Measurements from ENCODE around the gene SPACA5B.
"Not testable (repeated sequence)": the region's sequence is repeated elsewhere in the genome, so short reads cannot be mapped to it uniquely, and the experiment has no call there.

SPACA5B gene

GRCh38 chrX:48130326-48130725 lies at the start of gene SPACA5B:
TSS of gene SPACA5B (plus strand) at chrX:48130626. CDS start at chrX:48130688, 62 bp downstream.
- not testable (repeated sequence) for DNase-seq (ENCODE audit: extremely low spot score, insufficient read length, low read depth); FAIRE-seq

DNA sequence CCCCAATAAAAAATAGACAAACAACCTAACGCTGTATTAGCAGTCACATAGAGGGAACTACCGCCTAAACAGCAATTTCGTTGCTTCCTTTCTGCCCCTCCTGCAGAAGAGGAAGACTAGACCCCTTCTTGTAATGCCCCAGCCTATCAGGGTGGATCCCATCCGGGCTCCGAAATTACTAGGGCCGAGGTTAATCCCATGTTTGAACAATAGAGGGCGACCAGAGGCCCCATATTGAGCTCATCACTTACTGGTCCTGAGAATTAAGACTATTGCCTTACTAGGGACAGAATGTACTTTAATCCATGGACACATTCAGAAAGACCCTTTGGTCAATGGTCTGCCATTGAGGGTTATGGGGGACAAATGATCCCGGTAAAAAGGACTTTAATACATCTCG lies 47.2 kb upstream of the SPACA5B start:
- FAIRE-seq, result peak; percentile 87
- DNase-seq (ENCODE audit: extremely low spot score, insufficient read length, low read depth), result peak; percentile 2

- no peak for FAIRE-seq
- DNase-seq (ENCODE audit: extremely low spot score, insufficient read length, low read depth), result no peak
Observed at GRCh38 chrX:48083706-48084105, 46.7 kb upstream of the SPACA5B start.

GRCh38 chrX:48086082-48086481 lies 44.3 kb upstream of the SPACA5B start:
- FAIRE-seq (no peak), DNase-seq (ENCODE audit: extremely low spot score, insufficient read length, low read depth) (no peak)

DNA sequence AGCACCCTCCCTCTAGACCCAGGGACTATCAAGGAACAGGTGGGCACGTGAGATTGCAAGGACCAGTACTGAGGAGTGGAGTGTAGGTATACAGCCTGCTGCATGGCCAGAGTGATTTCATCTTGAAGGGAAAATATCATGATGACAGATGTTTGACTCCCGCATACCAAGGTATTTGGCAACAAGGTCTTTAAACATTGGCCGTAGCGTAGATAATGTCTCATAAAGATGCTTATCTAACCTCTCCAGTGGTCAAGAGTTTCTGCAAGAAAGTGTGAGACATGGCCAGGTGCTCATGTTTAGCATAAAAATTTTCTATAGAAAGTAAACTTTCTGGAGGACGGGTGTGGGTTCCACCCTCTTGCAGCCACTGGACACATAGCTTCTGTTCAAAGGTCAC lies 40.3 kb upstream of the SPACA5B start:
- FAIRE-seq (no peak), DNase-seq (ENCODE audit: extremely low spot score, insufficient read length, low read depth) (no peak)

DNA sequence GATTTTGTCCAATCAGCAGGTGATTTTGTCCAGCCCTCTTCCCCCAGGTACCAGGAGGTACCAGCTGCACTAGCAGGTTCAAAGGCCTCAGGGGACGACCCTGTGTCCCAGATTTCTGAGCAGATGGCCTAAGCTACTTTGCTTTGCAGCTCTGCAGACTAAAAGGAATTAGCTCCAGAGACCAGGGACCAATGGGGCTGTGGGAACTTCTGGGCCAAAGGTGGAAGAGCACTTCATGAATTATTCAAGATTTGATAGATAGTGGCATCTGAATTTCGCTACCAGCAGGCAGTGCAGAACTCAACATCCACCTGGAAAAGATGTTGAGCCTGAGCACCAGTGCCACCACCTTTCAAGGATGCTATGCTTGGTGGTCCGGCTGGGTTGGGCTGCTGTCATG lies 37.9 kb upstream of the SPACA5B start:
- not testable (repeated sequence) for DNase-seq (ENCODE audit: extremely low spot score, insufficient read length, low read depth); FAIRE-seq

GRCh38 chrX:48101443-48101842 lies 29.0 kb upstream of the SPACA5B start:
- FAIRE-seq (no peak), DNase-seq (ENCODE audit: extremely low spot score, insufficient read length, low read depth) (no peak)

- FAIRE-seq (no peak), DNase-seq (ENCODE audit: extremely low spot score, insufficient read length, low read depth) (no peak)
Observed at GRCh38 chrX:48102874-48103374, 27.5 kb upstream of the SPACA5B start.

DNA sequence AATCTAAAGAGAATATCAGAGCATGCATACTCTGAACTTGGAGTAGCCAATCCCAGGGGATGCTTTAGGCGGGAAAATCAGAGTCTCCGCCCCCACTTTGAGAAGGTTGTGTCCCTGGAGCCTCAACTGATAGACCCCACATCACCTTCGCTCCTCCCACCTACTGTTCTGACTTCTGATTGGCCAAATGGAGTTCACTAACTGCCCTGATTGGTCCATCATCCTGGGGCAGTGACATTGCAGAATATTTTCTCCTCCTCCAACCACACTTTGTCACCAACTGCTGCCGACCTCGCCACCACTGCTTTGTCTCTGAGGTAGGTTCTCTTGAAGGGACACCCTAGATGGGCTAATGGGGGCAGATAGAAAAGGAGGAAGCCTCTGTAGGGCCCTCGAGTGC lies 22.7 kb upstream of the SPACA5B start:
- no peak for DNase-seq (ENCODE audit: extremely low spot score, insufficient read length, low read depth)
- no peak for FAIRE-seq

GRCh38 chrX:48125286-48125685 lies 5.1 kb upstream of the SPACA5B start:
- FAIRE-seq; DNase-seq (ENCODE audit: extremely low spot score, insufficient read length, low read depth): not testable (repeated sequence)

GRCh38 chrX:48132308-48132844 lies 1.9 kb downstream of the SPACA5B start:
- not testable (repeated sequence) for FAIRE-seq; DNase-seq (ENCODE audit: extremely low spot score, insufficient read length, low read depth)

DNA sequence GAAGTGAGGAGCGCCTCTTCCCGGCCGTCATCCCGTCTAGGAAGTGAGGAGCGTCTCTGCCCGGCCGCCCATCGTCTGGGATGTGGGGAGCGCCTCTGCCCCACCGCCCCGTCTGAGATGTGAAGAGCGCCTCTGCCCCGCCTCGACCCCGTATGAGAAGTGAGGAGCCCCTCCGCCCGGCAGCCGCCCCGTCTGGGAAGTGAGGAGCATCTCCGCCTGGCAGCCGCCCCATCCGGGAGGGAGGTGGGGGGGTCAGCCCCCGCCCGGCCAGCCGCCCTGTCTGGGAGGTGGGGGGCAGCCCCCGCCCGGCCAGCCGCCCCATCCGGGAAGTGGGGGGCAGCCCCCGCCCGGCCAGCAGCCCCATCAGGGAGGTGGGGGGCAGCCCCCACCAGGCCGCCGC lies 8.7 kb downstream of the SPACA5B start:
- DNase-seq (ENCODE audit: extremely low spot score, insufficient read length, low read depth); FAIRE-seq: not testable (repeated sequence)

DNA sequence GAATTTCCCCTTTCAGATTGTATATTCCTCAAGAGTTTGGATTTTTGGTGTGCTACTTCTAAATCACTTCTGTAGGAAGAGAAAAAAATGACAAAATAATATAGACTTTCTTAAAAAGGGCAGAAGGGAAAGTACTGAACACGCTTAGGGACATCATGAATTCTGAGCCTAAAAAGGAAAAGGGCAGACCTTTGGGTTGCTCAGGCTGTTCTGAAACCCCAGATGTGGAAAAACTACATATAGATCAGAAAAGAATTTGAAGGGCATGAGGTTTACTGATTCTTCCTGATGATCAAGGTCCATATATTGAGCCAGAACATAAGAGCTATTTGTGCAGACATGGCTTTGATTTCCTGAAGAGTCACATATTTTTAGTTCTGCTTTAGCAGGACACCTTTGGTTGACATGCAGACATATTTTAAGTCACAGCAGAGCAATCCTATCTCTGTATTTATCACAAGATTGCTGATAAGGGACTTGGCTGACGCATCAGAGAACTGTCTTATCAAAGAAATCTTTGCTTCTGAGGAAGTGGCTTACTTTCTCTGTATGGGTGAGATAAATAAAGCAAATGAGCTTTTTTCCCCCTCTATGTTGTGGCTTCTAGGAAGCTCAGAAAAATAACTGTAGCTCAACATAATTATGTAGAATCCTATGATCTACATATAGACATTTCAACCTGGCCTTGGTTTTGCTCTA lies 11.5 kb downstream of the SPACA5B start:
- not testable (repeated sequence) for DNase-seq (ENCODE audit: extremely low spot score, insufficient read length, low read depth)
- peak; percentile 44 for FAIRE-seq

GRCh38 chrX:48142697-48143096 lies 12.3 kb downstream of the SPACA5B start:
- FAIRE-seq, result peak; percentile 68
- not testable (repeated sequence) for DNase-seq (ENCODE audit: extremely low spot score, insufficient read length, low read depth)

DNA sequence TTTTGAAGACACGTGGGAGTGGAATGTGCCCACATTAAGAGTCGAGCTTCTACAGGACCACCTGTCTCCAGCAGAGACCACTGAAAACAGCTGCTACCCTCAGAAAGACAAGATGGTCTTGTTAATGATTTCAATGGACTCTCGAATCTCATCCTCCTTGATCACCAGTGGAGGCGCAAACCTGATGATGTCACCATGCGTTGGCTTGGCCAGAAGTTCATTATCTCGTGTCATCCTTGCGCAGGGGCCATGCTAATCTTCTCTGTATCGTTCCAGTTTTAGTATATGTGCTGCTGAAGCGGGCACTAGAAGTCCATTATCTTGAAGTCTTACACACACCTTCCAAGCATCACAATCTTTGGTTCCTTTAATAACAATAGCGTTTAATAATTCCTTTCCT lies 23.3 kb downstream of the SPACA5B start:
- DNase-seq (ENCODE audit: extremely low spot score, insufficient read length, low read depth) (no peak), FAIRE-seq (no peak)

DNA sequence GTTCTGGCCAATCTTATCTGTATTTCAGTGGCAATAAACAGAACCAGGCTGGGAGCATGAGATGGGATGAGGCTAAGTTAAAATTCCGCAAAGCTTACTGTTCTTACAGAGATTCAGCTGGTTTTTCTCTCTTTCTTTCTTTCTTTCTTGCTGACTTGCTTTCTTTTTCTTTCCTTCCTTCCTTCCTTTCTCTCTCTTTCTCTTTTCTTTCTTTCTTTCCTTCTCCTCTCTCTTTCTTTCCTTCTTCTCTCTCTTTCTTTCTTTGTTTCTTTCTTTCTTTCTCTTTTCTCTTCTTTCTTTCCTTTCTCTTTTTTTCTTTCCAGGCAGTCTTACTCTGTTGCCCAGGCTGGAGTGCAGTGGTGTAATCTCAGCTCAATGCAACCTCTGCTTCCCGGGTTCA lies 24.4 kb downstream of the SPACA5B start:
- no peak for DNase-seq (ENCODE audit: extremely low spot score, insufficient read length, low read depth)
- FAIRE-seq, result no peak

GRCh38 chrX:48156014-48156413 lies 25.6 kb downstream of the SPACA5B start:
- DNase-seq (ENCODE audit: extremely low spot score, insufficient read length, low read depth), result no peak
- no peak for FAIRE-seq

DNA sequence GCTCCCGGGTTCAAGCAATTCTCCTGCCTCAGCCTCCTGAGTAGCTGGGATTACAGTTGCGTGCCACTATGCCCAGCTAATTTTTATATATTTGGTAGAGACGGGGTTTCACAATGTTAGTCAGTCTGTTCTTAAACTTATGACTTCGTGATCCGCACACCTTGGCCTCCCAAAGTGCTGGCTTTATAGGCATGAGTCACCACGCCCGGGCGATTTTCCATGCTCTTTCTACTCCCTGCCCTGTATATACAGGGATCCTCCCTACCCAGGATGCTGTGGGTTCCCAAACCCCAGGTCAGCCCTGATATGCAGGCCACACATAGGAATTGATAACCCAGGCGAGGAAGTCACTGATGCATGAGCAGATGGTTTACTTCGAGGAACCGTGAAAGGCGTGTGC lies 34.8 kb downstream of the SPACA5B start:
- no peak for DNase-seq (ENCODE audit: extremely low spot score, insufficient read length, low read depth)
- FAIRE-seq, result no peak

- DNase-seq (ENCODE audit: extremely low spot score, insufficient read length, low read depth); FAIRE-seq: not testable (repeated sequence)
Observed at GRCh38 chrX:48166322-48166721, 35.9 kb downstream of the SPACA5B start.

GRCh38 chrX:48179691-48180090 lies 49.3 kb downstream of the SPACA5B start:
- FAIRE-seq, result no peak

DNA sequence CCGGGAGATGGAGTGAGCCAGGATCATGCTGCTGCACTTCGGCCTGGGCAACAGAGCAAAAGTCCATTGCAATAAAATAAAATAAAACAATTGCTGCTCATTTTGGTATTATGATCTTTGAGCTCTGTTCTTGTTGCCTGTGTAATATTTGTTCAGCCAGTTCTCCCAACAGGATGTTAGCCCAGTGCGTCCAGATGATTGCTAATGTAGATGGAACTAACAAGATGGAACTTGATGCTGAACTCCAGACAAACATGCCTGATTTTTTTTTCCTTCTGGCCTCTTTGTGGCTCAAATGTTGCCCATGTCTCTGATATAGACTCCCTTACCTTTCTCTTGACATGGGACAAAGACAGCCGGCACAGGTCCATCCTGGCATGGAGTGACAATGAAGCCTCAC lies 50.4 kb downstream of the SPACA5B start:
- FAIRE-seq, result no peak
- no peak for DNase-seq (ENCODE audit: extremely low spot score, insufficient read length, low read depth)

More at GRCh38 chrX:48179691-48180090, 49.3 kb downstream of the SPACA5B start:
- no peak for DNase-seq (ENCODE audit: extremely low spot score, insufficient read length, low read depth)
